ENCODE measurements around the gene RELN. TPM values are rescaled to one million over a fixed set of nuclear protein-coding genes. Genes with fewer than 3 reads are reported as not detected.

The RELN gene
- total RNA-seq, 1 experiment from 2014 or later = 0.20 TPM

GRCh38 chr7:103580031-103580430 is 409.4 kb downstream of the RELN start:
- Histone ChIP-seq H4K20me1 (ENCODE audit: insufficient read depth) (no peaks in the 10 kb centered on the region), H2AFZ (ENCODE audit: low read depth, low read length, poor library complexity, severe bottlenecking) (no peak overlapping the region), H3K27ac (ENCODE audit: low read depth, low read length) (no peak overlapping the region), H3K9ac (ENCODE audit: low read length) (no peak overlapping the region), H3K9me3 (ENCODE audit: control insufficient read depth in 1 of 2, insufficient read depth in 1 of 2, low read depth in 1 of 2, low read length in 2 of 2) (no peaks in the 10 kb centered on the region), H3K4me1 (ENCODE audit: control insufficient read depth in 1 of 2, insufficient read depth in 2 of 2, low read length in 2 of 2) (no peaks in the 10 kb centered on the region), H3K9me2 (ENCODE audit: insufficient read depth) (no peaks in the 10 kb centered on the region), H3K4me3 (replicated peaks in 1 of 2; ENCODE audit: low read depth in 1 of 2, low read length in 2 of 2) (no peak overlapping the region), H3K4me2 (ENCODE audit: low read length) (no peak overlapping the region), H3K27me3 (ENCODE audit: insufficient read depth, low read length) (peaks cover 48% of the 10 kb centered on the region), H3K36me3 (ENCODE audit: control insufficient read depth in 1 of 2, insufficient read depth in 2 of 2, low read length in 2 of 2) (no peaks in the 10 kb centered on the region), H3K79me2 (ENCODE audit: insufficient read depth, low read length) (no peaks in the 10 kb centered on the region)
- ChIA-PET RAD21 (ENCODE audit: low non-redundant PET in 1 of 2, low total read pairs in 2 of 2, uncharacterized antibody in 2 of 2, unreplicated experiment in 2 of 2) (no interaction called here), POLR2A (no interaction called here), CTCF (no interaction called here)
- ATAC-seq = no peak
- no TSS peak for BruUV-seq (replicated peaks)
- intact Hi-C loops (cut with micrococcal nuclease) = no loop called here
- DNase-seq (ENCODE audit: low read depth, low spot score) = no peak
- no peak for TF ChIP-seq POLR2A (IDR thresholded peaks at IDR 0.05; ENCODE audit: borderline replicate concordance, extremely low read depth, insufficient read depth, insufficient read length)
- TF ChIP-seq POLR2AphosphoS5 (IDR thresholded peaks at IDR 0.05; ENCODE audit: low read depth, low read length) = no peak
- no peak for TF ChIP-seq CBX3 (IDR thresholded peaks at IDR 0.05; ENCODE audit: low read depth)
- TF ChIP-seq SIN3A (IDR thresholded peaks at IDR 0.05; ENCODE audit: low read depth) = no peak
- no peak for TF ChIP-seq EGR1 (IDR thresholded peaks at IDR 0.05; ENCODE audit: low read depth)
- TF ChIP-seq, protein P1, sequence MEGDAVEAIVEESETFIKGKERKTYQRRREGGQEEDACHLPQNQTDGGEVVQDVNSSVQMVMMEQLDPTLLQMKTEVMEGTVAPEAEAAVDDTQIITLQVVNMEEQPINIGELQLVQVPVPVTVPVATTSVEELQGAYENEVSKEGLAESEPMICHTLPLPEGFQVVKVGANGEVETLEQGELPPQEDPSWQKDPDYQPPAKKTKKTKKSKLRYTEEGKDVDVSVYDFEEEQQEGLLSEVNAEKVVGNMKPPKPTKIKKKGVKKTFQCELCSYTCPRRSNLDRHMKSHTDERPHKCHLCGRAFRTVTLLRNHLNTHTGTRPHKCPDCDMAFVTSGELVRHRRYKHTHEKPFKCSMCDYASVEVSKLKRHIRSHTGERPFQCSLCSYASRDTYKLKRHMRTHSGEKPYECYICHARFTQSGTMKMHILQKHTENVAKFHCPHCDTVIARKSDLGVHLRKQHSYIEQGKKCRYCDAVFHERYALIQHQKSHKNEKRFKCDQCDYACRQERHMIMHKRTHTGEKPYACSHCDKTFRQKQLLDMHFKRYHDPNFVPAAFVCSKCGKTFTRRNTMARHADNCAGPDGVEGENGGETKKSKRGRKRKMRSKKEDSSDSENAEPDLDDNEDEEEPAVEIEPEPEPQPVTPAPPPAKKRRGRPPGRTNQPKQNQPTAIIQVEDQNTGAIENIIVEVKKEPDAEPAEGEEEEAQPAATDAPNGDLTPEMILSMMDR (IDR thresholded peaks at IDR 0.05 in 2 of 3, conservative IDR thresholded peaks at IDR 0.05 in 1 of 3; ENCODE audit: borderline replicate concordance in 1 of 3, insufficient read depth in 1 of 3, low read depth in 2 of 3, low read length in 2 of 3) = no peak
- no peak for TF ChIP-seq TCF7L2 (IDR thresholded peaks at IDR 0.05; ENCODE audit: borderline replicate concordance, extremely low read depth, insufficient read depth, insufficient read length)
- no peak for TF ChIP-seq REST (IDR thresholded peaks at IDR 0.05; ENCODE audit: low read depth)
- no peak for TF ChIP-seq ATF3 (IDR thresholded peaks at IDR 0.05)
- TF ChIP-seq, protein P2, sequence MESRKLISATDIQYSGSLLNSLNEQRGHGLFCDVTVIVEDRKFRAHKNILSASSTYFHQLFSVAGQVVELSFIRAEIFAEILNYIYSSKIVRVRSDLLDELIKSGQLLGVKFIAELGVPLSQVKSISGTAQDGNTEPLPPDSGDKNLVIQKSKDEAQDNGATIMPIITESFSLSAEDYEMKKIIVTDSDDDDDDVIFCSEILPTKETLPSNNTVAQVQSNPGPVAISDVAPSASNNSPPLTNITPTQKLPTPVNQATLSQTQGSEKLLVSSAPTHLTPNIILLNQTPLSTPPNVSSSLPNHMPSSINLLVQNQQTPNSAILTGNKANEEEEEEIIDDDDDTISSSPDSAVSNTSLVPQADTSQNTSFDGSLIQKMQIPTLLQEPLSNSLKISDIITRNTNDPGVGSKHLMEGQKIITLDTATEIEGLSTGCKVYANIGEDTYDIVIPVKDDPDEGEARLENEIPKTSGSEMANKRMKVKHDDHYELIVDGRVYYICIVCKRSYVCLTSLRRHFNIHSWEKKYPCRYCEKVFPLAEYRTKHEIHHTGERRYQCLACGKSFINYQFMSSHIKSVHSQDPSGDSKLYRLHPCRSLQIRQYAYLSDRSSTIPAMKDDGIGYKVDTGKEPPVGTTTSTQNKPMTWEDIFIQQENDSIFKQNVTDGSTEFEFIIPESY (IDR thresholded peaks at IDR 0.05; ENCODE audit: extremely low read depth, insufficient replicate concordance, low read length) = no peak
- no peak for TF ChIP-seq ZNF274 (IDR thresholded peaks at IDR 0.05; ENCODE audit: low read depth, low read length)
- TF ChIP-seq ZFX (IDR thresholded peaks at IDR 0.05) = no peak
- TF ChIP-seq SRF (IDR thresholded peaks at IDR 0.05; ENCODE audit: low read depth) = no peak
- TF ChIP-seq CEBPB (IDR thresholded peaks at IDR 0.05; ENCODE audit: low read depth) = no peak
- TF ChIP-seq JUND (IDR thresholded peaks at IDR 0.05) = no peak
- TF ChIP-seq EZH2phosphoT487 (IDR thresholded peaks at IDR 0.05; ENCODE audit: borderline replicate concordance) = no peak
- TF ChIP-seq RAD21 (IDR thresholded peaks at IDR 0.05; ENCODE audit: low read depth) = no peak
- no peak for TF ChIP-seq YY1 (IDR thresholded peaks at IDR 0.05; ENCODE audit: extremely low read depth, insufficient replicate concordance, low read depth, low read length)
- TF ChIP-seq, protein P3, sequence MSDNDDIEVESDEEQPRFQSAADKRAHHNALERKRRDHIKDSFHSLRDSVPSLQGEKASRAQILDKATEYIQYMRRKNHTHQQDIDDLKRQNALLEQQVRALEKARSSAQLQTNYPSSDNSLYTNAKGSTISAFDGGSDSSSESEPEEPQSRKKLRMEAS (IDR thresholded peaks at IDR 0.05) = no peak
- no peak for TF ChIP-seq FOSL1 (IDR thresholded peaks at IDR 0.05; ENCODE audit: low read depth)

Data from HCT116 (cell line).